ENCODE data around the gene PFKFB3. TPM values are rescaled to one million over a fixed set of nuclear protein-coding genes. Genes with fewer than 3 reads are reported as not detected.

The PFKFB3 gene
- total RNA-seq, 2 experiments from 2014 or later = 57.1 to 59.3 TPM

DNA sequence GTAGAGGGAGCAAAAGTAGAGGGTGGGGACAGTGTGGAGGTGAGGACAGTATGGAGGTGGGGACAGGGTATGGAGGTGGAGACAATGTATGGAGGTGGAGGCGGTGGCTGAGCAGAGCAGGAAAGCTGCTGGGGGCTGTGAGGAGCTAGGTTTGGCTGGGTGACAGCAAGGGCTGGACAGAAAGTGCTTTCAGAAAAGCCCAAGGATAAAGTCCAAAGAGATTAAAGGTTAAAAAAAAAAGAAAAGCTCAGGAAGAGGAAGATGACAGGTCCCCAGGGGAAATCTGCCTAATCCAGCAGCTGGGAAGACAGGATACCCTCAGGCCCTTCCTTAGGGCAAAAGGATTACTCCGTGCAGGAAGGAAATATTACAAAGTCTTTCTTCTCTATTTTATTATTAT lies 32.1 kb upstream of the PFKFB3 start:
- CTCF ChIA-PET = interaction anchor here (3.3 to 6.3 kb wide), 2 partner anchors 30 to 232 kb away, joined by 45 to 46 read pairs; partner anchors contain the start of gene PFKFB3
- no peak for ATAC-seq
- peaks cover 3% of the 10 kb centered on the region for H3K36me3 Mint-ChIP-seq
- peak overlapping the region; percentile 3 for H3K27ac Mint-ChIP-seq
- peaks cover 50% of the 10 kb centered on the region for H3K4me1 Mint-ChIP-seq
- DNase-seq = no peak
- H3K9me3 Mint-ChIP-seq (ENCODE audit: low read depth) = no peaks in the 10 kb centered on the region
- H3K27me3 Mint-ChIP-seq = no peaks in the 10 kb centered on the region
- no peak overlapping the region for H3K4me3 Mint-ChIP-seq

DNA sequence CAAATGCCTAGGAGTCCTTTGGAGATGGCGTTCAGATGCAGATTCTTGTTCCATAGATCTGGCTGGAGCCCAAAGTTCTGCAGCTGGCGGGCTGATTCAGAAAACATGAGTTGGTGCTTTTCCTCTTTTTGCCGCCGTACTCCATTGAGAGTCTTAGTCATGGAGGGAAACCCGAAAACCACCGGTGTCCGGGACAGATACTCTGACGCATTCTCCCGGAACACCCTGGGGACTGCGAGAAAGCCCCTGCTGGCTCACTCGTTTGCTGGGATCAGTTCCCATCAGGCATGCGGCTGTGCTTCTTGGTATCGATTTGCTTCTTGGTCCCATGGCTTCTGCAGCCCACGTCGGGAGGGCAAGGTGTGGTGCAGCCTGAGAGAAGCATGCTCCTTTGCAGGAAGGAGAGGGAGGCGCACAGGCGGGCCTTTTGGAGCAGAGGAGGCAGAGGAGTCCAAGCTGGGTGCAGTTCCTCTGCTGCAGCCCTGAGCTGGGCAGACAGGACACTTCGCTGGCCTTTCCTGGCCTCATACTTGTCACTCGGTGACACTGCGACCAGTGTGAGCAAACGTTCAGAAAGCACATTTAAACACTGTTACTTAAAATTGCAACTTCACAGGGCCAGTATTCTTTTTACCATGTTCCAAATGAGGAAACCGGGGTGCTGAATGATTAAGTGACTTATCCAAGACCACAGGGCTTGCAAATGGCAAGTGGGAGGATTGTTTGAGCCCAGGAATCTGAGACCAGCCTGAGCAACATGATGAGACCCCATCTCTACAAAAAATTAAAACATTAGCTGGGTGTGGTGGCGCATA lies 30.6 kb upstream of the PFKFB3 start:
- Mint-ChIP-seq H3K27ac (no peak overlapping the region), H3K9me3 (ENCODE audit: low read depth) (no peaks in the 10 kb centered on the region), H3K4me3 (no peak overlapping the region), H3K4me1 (peaks cover 55% of the 10 kb centered on the region), H3K36me3 (peaks cover 4% of the 10 kb centered on the region), H3K27me3 (no peaks in the 10 kb centered on the region)
- DNase-seq = no peak
- ATAC-seq = no peak
- CTCF ChIA-PET = interaction anchor here (0.8 to 6.3 kb wide), 15 partner anchors 9 to 495 kb away, joined by 3 to 46 read pairs (median 7); partner anchors contain the start of gene PFKFB3

GRCh38 chr10:6173203-6173602 lies 29.5 kb upstream of the PFKFB3 start:
- Mint-ChIP-seq H3K27me3 (no peaks in the 10 kb centered on the region), H3K4me1 (peaks cover 53% of the 10 kb centered on the region), H3K36me3 (peaks cover 4% of the 10 kb centered on the region), H3K9me3 (ENCODE audit: low read depth) (no peaks in the 10 kb centered on the region), H3K4me3 (no peak overlapping the region), H3K27ac (peak overlapping the region; percentile 74)
- peak; percentile 93 for ATAC-seq
- peak; percentile 85 for DNase-seq
- CTCF ChIA-PET = interaction anchor here (0.6 to 6.3 kb wide), 28 partner anchors 9 to 494 kb away, joined by 3 to 46 read pairs (median 4); partner anchors contain the start of gene PFKFB3

DNA sequence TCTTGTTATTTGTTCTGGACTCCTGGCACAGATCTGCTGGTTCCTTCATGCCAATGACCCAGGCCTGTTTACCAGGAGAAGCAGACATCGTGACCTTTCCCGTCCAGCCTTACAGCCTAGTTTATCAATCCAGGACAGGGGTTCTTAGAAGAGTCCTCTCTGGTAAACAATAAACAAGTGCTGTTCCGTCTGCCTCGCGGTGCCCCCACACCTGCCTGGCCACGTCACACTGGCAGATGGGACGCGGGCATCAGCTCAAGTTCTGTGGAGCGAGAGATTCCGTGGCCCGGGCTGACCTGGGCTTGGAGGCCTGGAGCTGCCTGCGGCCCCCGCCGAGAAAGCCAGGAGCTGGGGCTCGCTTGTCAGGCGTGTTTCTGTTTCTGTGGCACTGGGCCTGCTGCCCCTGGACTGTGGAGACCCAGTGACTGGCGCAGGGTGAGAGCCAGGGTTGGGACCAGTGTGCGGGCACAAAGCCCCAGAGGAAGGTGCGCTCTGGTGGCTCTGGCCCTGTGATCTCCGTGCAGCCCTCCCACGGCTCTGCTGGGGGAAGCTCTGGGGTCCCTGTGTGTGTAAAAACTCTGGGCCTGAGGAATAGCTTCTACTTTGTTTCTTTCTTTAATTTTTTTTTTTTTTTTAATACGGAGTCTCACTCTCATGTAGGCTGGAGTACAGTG lies 28.4 kb upstream of the PFKFB3 start:
- Mint-ChIP-seq H3K27me3 (no peaks in the 10 kb centered on the region), H3K36me3 (peaks cover 4% of the 10 kb centered on the region), H3K4me1 (peaks cover 50% of the 10 kb centered on the region), H3K27ac (no peak overlapping the region), H3K4me3 (no peak overlapping the region), H3K9me3 (ENCODE audit: low read depth) (no peaks in the 10 kb centered on the region)
- CTCF ChIA-PET = interaction anchor here (0.6 to 6.3 kb wide), 5 partner anchors 11 to 228 kb away, joined by 3 to 45 read pairs (median 3); partner anchors contain the start of gene PFKFB3
- ATAC-seq = no peak
- DNase-seq = no peak

DNA sequence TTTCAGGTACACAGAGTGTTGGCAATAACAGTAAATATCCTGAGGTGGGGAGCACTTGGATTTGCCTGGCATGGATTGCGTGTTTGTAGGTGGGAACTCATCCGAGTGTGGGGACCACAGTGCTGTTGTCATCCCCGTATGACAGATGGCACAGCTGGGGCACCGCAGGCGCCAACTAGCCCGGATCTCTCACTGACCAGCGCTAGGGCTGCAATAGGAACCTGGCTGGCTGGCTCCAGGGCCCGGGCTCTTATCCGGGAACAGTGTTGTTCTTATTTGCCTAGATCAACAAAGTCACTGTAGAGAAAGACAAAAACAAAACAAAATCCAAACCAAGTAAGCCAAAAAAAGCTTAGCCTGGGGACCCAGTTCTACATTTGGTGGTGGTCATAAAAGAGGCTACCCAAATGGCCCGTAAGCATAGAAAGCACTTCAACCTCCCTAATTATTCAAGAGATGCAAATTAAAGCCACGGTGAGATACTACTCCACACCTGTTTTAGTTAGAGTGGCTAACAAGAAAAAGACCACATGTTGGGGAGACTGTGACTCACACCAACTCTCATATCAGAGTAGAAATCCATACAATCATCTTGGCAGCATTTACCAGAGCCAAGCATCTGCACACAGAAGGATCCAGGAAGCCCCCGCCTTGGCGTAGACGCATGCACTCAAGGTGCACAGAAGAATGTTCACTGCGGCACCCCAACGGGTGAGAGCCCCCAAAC lies 27.2 kb upstream of the PFKFB3 start:
- H3K27me3 Mint-ChIP-seq = no peaks in the 10 kb centered on the region
- CTCF ChIA-PET = interaction anchor here (1.5 to 1.7 kb wide), 2 partner anchors 12 to 234 kb away, joined by 3 to 5 read pairs; no protein-coding TSS in a partner anchor
- DNase-seq (no peak), ATAC-seq (no peak)
- no peak overlapping the region for H3K4me3 Mint-ChIP-seq
- no peaks in the 10 kb centered on the region for H3K9me3 Mint-ChIP-seq (ENCODE audit: low read depth)
- H3K36me3 Mint-ChIP-seq = peaks cover 4% of the 10 kb centered on the region
- H3K4me1 Mint-ChIP-seq = peaks cover 43% of the 10 kb centered on the region
- no peak overlapping the region for H3K27ac Mint-ChIP-seq

DNA sequence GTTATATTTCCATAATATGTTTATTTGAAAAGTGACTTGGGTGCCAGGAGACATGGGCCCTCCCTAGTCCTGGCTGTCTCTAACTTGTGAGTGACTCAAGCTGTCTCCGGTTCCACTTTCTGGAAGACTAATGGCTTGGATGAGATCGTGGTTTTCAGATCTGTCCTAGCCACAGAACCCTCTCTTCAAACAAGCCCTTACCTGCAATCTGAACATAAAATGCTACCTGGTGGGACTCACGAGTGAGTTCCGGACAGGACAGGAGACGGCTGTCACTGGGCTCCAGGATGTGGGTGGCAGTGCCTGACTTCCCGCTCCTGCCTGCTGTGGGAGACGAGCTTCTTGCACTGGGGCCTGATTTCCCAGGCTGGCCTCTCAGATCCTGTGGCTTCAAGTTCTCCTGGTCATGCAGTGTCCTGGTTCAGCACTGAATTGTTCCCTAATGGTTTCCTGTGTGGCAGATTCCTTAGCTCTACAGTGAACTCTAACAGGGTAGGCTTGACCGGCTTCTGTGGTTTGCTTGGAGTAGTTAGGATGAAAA lies 26.0 kb upstream of the PFKFB3 start:
- ATAC-seq (no peak), DNase-seq (no peak)
- CTCF ChIA-PET = interaction anchor here (1.7 kb wide), 1 partner anchor 233 kb away, joined by 5 read pairs; no protein-coding TSS in a partner anchor
- Mint-ChIP-seq H3K4me3 (no peak overlapping the region), H3K9me3 (ENCODE audit: low read depth) (no peaks in the 10 kb centered on the region), H3K36me3 (peaks cover 5% of the 10 kb centered on the region), H3K27ac (no peak overlapping the region), H3K4me1 (peaks cover 41% of the 10 kb centered on the region), H3K27me3 (no peaks in the 10 kb centered on the region)

DNA sequence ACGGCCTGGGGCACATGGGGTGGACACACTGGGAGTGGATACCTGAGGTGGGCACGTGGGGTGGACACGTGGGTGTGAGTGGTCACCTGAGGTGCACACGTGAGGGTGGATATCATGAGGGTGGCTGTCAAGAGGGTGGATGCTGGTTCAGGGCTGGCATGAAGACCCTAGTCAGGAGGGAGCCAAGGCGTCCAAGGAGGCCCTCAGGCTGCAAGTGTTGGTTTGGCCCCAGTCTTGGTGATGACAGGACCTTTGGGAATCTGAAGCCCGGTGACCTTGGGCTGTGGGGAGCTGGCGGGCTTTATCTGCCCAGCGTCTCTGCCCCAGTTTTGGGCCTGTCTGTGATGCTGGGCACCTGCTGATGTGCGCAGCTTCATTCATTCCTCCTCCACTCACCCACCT lies 24.9 kb upstream of the PFKFB3 start:
- no peak for DNase-seq
- Mint-ChIP-seq H3K27ac (no peak overlapping the region), H3K4me3 (no peak overlapping the region), H3K36me3 (peaks cover 5% of the 10 kb centered on the region), H3K4me1 (peaks cover 30% of the 10 kb centered on the region), H3K27me3 (no peaks in the 10 kb centered on the region), H3K9me3 (ENCODE audit: low read depth) (no peaks in the 10 kb centered on the region)
- no peak for ATAC-seq
- CTCF ChIA-PET = interaction anchor here (1.0 to 1.1 kb wide), 2 partner anchors 25 to 224 kb away, joined by 3 read pairs; partner anchors contain the start of gene PFKFB3

DNA sequence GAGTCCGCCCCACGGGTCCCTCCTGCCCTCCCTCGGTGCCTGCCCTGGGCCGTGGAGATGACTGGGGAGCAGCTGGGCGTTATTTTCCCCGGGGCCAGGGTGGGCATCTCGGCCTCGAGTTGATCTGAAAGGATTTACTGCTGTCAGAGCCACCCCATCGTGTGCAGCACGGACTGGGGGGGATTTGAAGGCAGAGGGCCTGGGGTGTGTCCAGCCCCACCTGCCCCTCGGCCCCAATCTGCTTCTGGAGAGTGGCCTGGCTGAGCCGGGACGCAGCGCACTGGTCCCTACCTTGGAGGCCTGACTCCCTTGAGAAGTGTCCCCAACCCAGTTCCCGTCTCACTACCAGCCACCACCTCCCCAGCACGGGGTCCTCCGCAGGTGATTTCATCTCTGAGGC lies 24.2 kb upstream of the PFKFB3 start:
- CTCF ChIA-PET = interaction anchor here (1.0 to 1.1 kb wide), 2 partner anchors 24 to 223 kb away, joined by 3 read pairs; partner anchors contain the start of gene PFKFB3
- Mint-ChIP-seq H3K36me3 (peaks cover 3% of the 10 kb centered on the region), H3K4me1 (peaks cover 23% of the 10 kb centered on the region), H3K9me3 (ENCODE audit: low read depth) (no peaks in the 10 kb centered on the region), H3K4me3 (no peak overlapping the region), H3K27me3 (no peaks in the 10 kb centered on the region), H3K27ac (no peak overlapping the region)
- no peak for ATAC-seq
- DNase-seq = no peak

GRCh38 chr10:6179078-6179477 lies 23.7 kb upstream of the PFKFB3 start:
- H3K4me3 Mint-ChIP-seq = no peak overlapping the region
- no peak overlapping the region for H3K27ac Mint-ChIP-seq
- peaks cover 3% of the 10 kb centered on the region for H3K36me3 Mint-ChIP-seq
- no peaks in the 10 kb centered on the region for H3K9me3 Mint-ChIP-seq (ENCODE audit: low read depth)
- CTCF ChIA-PET = no interaction called here
- peaks cover 18% of the 10 kb centered on the region for H3K4me1 Mint-ChIP-seq
- no peaks in the 10 kb centered on the region for H3K27me3 Mint-ChIP-seq
- ATAC-seq (no peak), DNase-seq (no peak)

DNA sequence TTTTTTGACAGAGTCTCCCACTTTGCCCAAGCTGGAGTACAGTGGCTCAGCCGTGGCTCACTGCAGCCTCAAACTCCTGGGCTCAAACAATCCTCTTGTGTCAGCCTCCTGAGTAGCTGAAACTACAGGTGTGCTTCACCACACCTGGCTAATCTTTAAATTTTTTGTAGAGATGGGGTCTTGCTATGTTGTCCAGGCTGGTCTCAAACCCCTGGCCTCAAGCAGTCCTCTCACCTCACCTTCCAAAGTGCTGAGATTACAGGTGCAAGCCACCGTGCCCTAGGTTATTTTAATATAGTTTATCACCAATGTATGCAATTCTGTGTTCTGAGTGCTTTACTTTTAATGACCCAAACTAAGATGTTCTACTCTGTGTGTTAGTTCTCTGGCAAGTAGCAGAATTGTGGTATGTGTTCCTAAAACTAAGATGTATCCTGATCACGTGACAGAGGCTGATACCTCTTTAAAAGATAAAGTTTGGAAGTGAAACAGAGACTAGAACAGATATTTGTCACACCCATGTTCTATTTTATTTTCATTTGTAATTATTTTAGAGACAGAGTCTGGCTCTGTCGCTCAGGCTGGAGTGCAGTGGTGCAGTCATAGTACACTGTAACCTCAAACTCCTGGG lies 22.1 kb upstream of the PFKFB3 start:
- ATAC-seq (no peak), DNase-seq (no peak)
- Mint-ChIP-seq H3K9me3 (ENCODE audit: low read depth) (no peaks in the 10 kb centered on the region), H3K27ac (no peak overlapping the region), H3K4me1 (peaks cover 19% of the 10 kb centered on the region), H3K4me3 (no peak overlapping the region), H3K27me3 (no peaks in the 10 kb centered on the region), H3K36me3 (peaks cover 3% of the 10 kb centered on the region)
- CTCF ChIA-PET = interaction anchor here (1.6 kb wide), 1 partner anchor 221 kb away, joined by 4 read pairs; no protein-coding TSS in a partner anchor

DNA sequence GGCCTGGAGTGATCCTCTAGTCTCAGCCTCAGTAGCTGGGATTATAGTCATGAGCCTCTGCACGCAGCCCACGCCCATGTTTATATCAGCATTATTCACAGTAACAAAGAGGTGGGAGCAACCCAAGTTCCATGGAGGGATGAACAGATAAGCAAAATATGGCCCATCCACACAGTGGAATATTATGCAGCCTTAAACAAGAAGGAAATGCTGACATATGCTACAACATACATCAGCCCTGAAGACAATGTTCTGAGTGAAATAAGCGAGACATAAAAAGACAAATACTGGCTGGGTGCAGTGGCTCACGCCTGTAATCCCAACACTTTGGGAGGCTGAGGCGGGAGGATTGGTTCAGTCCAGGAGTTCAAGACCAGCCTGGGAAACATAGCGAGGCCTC lies 21.5 kb upstream of the PFKFB3 start:
- CTCF ChIA-PET = interaction anchor here (1.6 to 2.3 kb wide), 2 partner anchors 8 to 221 kb away, joined by 4 to 8 read pairs; no protein-coding TSS in a partner anchor
- DNase-seq = no peak
- no peaks in the 10 kb centered on the region for H3K27me3 Mint-ChIP-seq

DNA sequence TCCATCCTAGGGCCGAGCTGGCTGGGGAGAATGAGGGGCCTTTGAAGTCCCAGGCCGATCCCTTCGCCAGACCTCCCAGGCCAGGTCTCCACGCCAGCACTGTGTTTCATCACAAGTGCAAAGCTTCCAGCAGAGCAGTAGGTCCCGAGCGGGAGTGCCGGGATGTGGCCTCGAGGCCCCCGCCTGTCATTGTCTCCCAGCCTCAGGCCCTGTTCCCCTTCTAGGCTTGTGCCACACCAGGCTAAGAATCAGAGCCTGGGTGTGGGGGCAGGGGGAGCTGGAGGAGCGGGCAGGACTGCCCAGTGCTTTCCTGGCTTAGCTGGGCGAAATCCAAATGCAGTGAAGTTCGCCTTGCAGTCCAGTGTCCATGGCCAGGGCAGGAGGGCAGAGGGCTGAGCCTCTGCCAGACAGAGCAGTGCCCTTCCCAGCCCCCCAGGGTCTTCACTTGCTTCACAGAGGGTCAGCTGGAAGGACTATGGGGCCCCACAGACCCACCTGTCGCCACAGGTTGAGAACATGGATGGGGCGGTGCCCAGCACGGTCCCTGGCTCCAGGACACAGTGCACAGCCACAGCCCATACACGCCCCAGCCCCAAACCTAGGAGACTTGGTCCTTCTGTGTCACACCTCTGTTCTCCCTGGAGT lies 20.2 kb upstream of the PFKFB3 start:
- no peak for DNase-seq
- no peak overlapping the region for H3K27ac Mint-ChIP-seq
- no peaks in the 10 kb centered on the region for H3K9me3 Mint-ChIP-seq (ENCODE audit: low read depth)
- H3K27me3 Mint-ChIP-seq = no peaks in the 10 kb centered on the region
- H3K36me3 Mint-ChIP-seq = peaks cover 1% of the 10 kb centered on the region
- CTCF ChIA-PET = interaction anchor here (1.2 to 2.3 kb wide), 4 partner anchors 10 to 212 kb away, joined by 3 to 8 read pairs (median 4); no protein-coding TSS in a partner anchor
- H3K4me1 Mint-ChIP-seq = peaks cover 23% of the 10 kb centered on the region
- H3K4me3 Mint-ChIP-seq = no peak overlapping the region
- no peak for ATAC-seq

More for the DNA sequence above, 21.5 kb upstream of the PFKFB3 start:
- Mint-ChIP-seq H3K27ac (no peak overlapping the region), H3K36me3 (peaks cover 1% of the 10 kb centered on the region), H3K9me3 (ENCODE audit: low read depth) (no peaks in the 10 kb centered on the region), H3K4me3 (no peak overlapping the region), H3K4me1 (peaks cover 21% of the 10 kb centered on the region)
- no peak for ATAC-seq
